Fibroblast of mammary gland (primary cell): Measurements from ENCODE around the gene NRCAM.
A peak's percentile ranks its signal among the peaks of the same experiment; 100 is the strongest.

ENCODE experiments used
- DNase-seq: peaks from one replicate; pipeline ENCODE4 v3.0.0-alpha.2; 2010; ENCODE audit warnings: low read depth
- H3K4me3 ChIP-seq: 2 replicates; pipeline ENCODE4 v1.5.1; 2011; ENCODE audit warnings: low read depth, mild to moderate bottlenecking, low read length, moderate library complexity; ENCODE audit not compliant: control insufficient read depth
- CTCF ChIP-seq: conservative IDR thresholded peaks from 2 replicates; pipeline ENCODE4 v1.5.1; 2011; ENCODE audit warnings: low read depth, low read length, inconsistent platforms; ENCODE audit not compliant: control insufficient read depth, insufficient read depth

The NRCAM gene

GRCh38 chr7:108156897-108157605 is 299.2 kb downstream of the NRCAM start:
- H3K4me3 ChIP-seq: no peak overlapping the region
- no peak for DNase-seq
- no peak for TF ChIP-seq CTCF

DNA sequence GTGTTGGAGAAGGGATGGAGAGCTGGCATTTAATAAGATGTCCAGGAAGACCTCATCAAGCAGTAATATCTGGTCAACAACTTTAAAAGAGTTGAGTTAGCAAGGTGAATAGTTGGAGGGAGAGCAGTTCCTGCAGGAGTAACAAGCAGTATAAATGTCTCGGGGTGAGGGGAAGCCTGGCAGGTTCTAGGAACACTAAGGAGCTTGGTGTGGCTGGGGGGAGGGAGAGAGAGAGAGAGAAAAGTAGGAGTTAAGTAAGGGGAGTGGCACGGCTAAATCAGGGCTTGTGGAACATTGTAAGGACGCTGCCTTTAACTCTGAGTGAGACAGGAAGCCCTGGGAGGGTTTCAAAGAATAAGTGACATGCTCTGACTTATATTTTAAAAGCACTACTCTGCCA is 304.0 kb downstream of the NRCAM start:
- TF ChIP-seq CTCF: no peak
- H3K4me3 ChIP-seq: no peak overlapping the region
- no peak for DNase-seq

- TF ChIP-seq CTCF: no peak
- H3K4me3 ChIP-seq: no peak overlapping the region
- DNase-seq: no peak
Measured at GRCh38 chr7:108149908-108150307, 306.3 kb downstream of the NRCAM start.

DNA sequence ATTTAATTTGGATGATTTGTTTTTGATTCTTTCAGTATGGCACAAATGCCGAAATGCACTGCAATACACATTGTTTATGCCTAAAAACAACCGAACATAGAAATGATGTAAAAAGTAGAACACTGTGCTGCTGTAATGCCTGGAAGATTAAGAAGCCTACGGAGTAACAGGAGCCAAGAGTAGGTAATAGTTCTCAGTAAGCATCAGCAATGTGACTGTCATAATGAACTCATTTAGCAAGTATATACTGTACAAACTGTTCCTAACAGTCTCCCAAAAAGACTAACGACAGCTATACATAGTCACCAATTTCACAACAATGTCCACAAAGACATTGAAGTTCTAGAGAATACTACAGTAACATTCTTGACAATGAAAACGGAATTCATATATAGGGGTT is 307.1 kb downstream of the NRCAM start:
- H3K4me3 ChIP-seq: no peak overlapping the region
- DNase-seq: no peak
- no peak for TF ChIP-seq CTCF

DNA sequence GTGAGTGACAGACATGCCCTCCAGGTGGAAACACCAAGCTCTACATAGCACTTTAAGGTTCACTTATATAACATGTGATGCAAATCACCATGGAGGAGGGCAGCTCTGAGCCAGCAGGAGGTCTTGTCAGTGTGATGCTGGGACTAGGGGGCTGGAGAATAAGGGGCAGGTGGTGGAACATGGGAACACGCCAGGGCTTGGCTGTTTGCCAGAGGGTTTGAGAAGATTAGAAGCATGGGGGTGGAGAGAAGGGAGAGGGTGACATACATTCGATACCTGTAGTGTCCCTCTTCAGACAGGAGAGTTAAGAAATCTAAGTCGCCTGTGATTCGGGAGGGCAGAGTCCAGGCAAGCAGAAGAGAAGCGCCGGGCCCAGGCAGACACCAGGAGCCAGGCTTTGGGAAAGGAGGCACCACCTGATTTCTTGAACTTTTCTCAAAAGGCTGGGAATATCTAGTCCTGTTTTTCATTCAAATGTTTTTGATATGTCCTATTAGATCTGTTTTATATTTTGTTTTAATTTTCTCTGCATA is 309.1 kb downstream of the NRCAM start:
- H3K4me3 ChIP-seq: no peak overlapping the region
- TF ChIP-seq CTCF: no peak
- no peak for DNase-seq

- peak; percentile 98 for TF ChIP-seq CTCF
- DNase-seq: peak; percentile 89
- no peak overlapping the region for H3K4me3 ChIP-seq
Measured at GRCh38 chr7:108146070-108146842, 310.0 kb downstream of the NRCAM start.
